Progenitor cell of endocrine pancreas (in vitro differentiated cells): Measurements from ENCODE around the gene GRIK5. TPM values are rescaled to one million over a fixed set of nuclear protein-coding genes. Genes with fewer than 3 reads are reported as not detected.

Experiments used
- DNase-seq: peaks from one replicate; pipeline ENCODE4 v3.0.0; 2021; ENCODE audit warnings: low spot score; ENCODE audit not compliant: unreplicated experiment
- H3K27ac Mint-ChIP-seq: 2 replicates; pipeline ENCODE4 v1.8.0; 2021; ENCODE audit warnings: mild to moderate bottlenecking, moderate library complexity, mixed read lengths
- H3K27me3 Mint-ChIP-seq: 2 replicates; pipeline ENCODE4 v1.8.0; 2021; ENCODE audit warnings: mixed read lengths
- H3K36me3 Mint-ChIP-seq: 2 replicates; pipeline ENCODE4 v1.8.0; 2022; ENCODE audit warnings: mixed read lengths; ENCODE audit not compliant: insufficient read depth
- H3K4me1 Mint-ChIP-seq: 2 replicates; pipeline ENCODE4 v1.8.0; 2021; ENCODE audit warnings: low read depth, mixed read lengths
- H3K4me3 Mint-ChIP-seq: 2 replicates; pipeline ENCODE4 v1.8.0; 2021; ENCODE audit warnings: low read depth, mild to moderate bottlenecking, moderate library complexity, mixed read lengths
- H3K9me3 Mint-ChIP-seq: 2 replicates; pipeline ENCODE4 v1.8.0; 2021; ENCODE audit warnings: low read depth, mixed read lengths
- CTCF ChIP-seq: fragments of 200-600 bp; sonication (generic); IDR thresholded peaks from one replicate; pipeline ENCODE4 v1.5.0; 2021; ENCODE audit warnings: antibody characterized with exemption, mild to moderate bottlenecking; ENCODE audit not compliant: unreplicated experiment
- total RNA-seq: library from RNA; stranded (reverse); gene quantifications from 2 replicates; pipeline ENCODE4 v1.2.1, GENCODE V29; 2021

Gene GRIK5
- total RNA-seq, 1 donor from 2014 or later, result 11.6 TPM

- Mint-ChIP-seq H3K36me3 (peaks cover 1% of the 10 kb centered on the region), H3K9me3 (no peaks in the 10 kb centered on the region), H3K27me3 (no peaks in the 10 kb centered on the region), H3K27ac (no peak overlapping the region), H3K4me1 (no peaks in the 10 kb centered on the region), H3K4me3 (no peak overlapping the region)
- DNase-seq, result no peak
- TF ChIP-seq CTCF, result no peak
Observed at GRCh38 chr19:42054205-42054604, 15.8 kb downstream of the GRIK5 start.

- H3K36me3 Mint-ChIP-seq, result peaks cover 1% of the 10 kb centered on the region
- H3K4me3 Mint-ChIP-seq, result no peak overlapping the region
- H3K9me3 Mint-ChIP-seq, result no peaks in the 10 kb centered on the region
- no peak for DNase-seq
- H3K4me1 Mint-ChIP-seq, result no peaks in the 10 kb centered on the region
- no peaks in the 10 kb centered on the region for H3K27me3 Mint-ChIP-seq
- no peak for TF ChIP-seq CTCF
- no peak overlapping the region for H3K27ac Mint-ChIP-seq
Observed at GRCh38 chr19:42053037-42053935, 16.7 kb downstream of the GRIK5 start.

GRCh38 chr19:42052241-42052863 lies 17.7 kb downstream of the GRIK5 start:
- Mint-ChIP-seq H3K27ac (no peak overlapping the region), H3K4me3 (no peak overlapping the region), H3K9me3 (no peaks in the 10 kb centered on the region), H3K27me3 (no peaks in the 10 kb centered on the region), H3K36me3 (peaks cover 1% of the 10 kb centered on the region), H3K4me1 (no peaks in the 10 kb centered on the region)
- DNase-seq, result no peak
- TF ChIP-seq CTCF, result no peak

- no peak overlapping the region for H3K4me3 Mint-ChIP-seq
- H3K9me3 Mint-ChIP-seq, result no peaks in the 10 kb centered on the region
- no peaks in the 10 kb centered on the region for H3K27me3 Mint-ChIP-seq
- no peak overlapping the region for H3K27ac Mint-ChIP-seq
- no peak for DNase-seq
- peaks cover 1% of the 10 kb centered on the region for H3K36me3 Mint-ChIP-seq
- no peaks in the 10 kb centered on the region for H3K4me1 Mint-ChIP-seq
- TF ChIP-seq CTCF, result no peak
Observed at GRCh38 chr19:42051166-42052115, 18.6 kb downstream of the GRIK5 start.

GRCh38 chr19:42048992-42049391 lies 21.0 kb downstream of the GRIK5 start:
- TF ChIP-seq CTCF, result no peak
- no peak overlapping the region for H3K27ac Mint-ChIP-seq
- no peak overlapping the region for H3K4me3 Mint-ChIP-seq
- H3K4me1 Mint-ChIP-seq, result peaks cover 5% of the 10 kb centered on the region
- H3K27me3 Mint-ChIP-seq, result no peaks in the 10 kb centered on the region
- peaks cover 1% of the 10 kb centered on the region for H3K36me3 Mint-ChIP-seq
- DNase-seq, result no peak
- no peaks in the 10 kb centered on the region for H3K9me3 Mint-ChIP-seq
